SK-N-MC (cell line): ENCODE measurements around the gene TBC1D19.
"Not testable (repeated sequence)": the region's sequence is repeated elsewhere in the genome, so short reads cannot be mapped to it uniquely, and the experiment has no call there.

Experiments
- DNase-seq: peaks from one replicate; pipeline ENCODE4 v3.0.0-alpha.2; 2011; ENCODE audit warnings: low read depth, low spot score
- H3K27ac ChIP-seq: fragments of 200-600 bp; sonication (generic); 2 replicates; pipeline ENCODE4 v1.5.1; 2016; ENCODE audit warnings: mixed run types
- H3K36me3 ChIP-seq: fragments of 200-600 bp; sonication (generic); 2 replicates; pipeline ENCODE4 v1.6.1; 2017; ENCODE audit warnings: antibody characterized with exemption, low read length, mixed read lengths; ENCODE audit not compliant: insufficient read depth
- H3K4me3 ChIP-seq: fragments of 200-600 bp; sonication (generic); 2 replicates; pipeline ENCODE4 v1.5.1; 2016
- H3K9ac ChIP-seq: fragments of 200-600 bp; sonication (generic); 2 replicates; pipeline ENCODE4 v1.8.0; 2017; ENCODE audit warnings: mixed run types, mixed read lengths; ENCODE audit not compliant: insufficient read length
- H3K9me3 ChIP-seq: fragments of 200-600 bp; sonication (generic); 2 replicates; pipeline ENCODE4 v1.6.1; 2017; ENCODE audit warnings: low read depth, mild to moderate bottlenecking, antibody characterized with exemption, low read length, moderate library complexity, mixed read lengths
- EZH2 ChIP-seq: fragments of 200-600 bp; sonication (generic); IDR thresholded peaks from one replicate; pipeline ENCODE4 v1.6.1; 2017; ENCODE audit warnings: antibody characterized with exemption
- FOXP2 ChIP-seq: optimal IDR thresholded peaks from 2 replicates; pipeline ENCODE3; 2011; ENCODE audit warnings: mild to moderate bottlenecking, moderate library complexity; ENCODE audit not compliant: insufficient read depth; ENCODE audit errors: extremely low read length, control extremely low read depth
- POLR2AphosphoS5 ChIP-seq: IDR thresholded peaks from 2 replicates; pipeline ENCODE4 v1.6.1; 2012; ENCODE audit warnings: mild to moderate bottlenecking, low read depth, low read length, borderline replicate concordance

Gene TBC1D19

DNA sequence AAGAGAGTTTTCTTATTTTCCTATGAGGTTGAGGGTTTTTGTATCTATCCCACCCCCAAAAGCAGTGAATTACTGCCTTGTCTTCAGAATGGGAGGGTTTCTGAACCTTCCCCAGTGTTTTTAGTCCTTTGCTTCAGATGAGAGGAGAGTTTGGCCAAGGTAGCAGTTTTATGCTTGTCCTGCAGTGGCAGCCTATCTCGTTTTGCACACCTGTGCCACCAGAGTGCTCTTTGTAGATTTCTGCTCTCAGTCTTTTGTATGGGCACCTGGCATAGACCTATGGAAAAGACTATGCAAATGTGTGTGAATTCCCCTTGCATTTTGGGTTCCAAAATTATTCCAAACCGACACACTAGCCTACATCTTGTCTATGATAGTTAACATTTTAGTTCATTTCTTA lies 5.8 kb downstream of the TBC1D19 start:
- H3K27ac ChIP-seq = no peak overlapping the region
- no peaks in the 10 kb centered on the region for H3K9me3 ChIP-seq

DNA sequence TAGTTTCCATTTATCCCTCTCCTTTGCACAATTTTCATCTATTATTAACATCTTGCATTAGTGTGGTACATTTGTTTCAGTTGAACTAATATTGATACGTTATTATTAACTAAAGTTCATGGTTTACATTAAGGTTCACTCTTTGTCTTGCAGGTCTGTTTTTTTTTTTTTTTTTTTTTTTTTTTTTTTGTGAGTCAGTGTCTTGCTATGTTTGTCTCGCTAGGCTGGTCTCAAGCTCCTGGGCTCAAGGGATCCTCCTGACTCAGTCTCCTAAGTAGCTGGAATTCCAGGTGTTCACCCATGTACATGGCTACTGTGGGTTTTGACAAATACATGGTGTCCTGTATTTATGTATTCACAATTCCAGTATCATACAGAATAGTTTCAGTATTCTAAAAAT lies 6.8 kb downstream of the TBC1D19 start:
- Histone ChIP-seq H3K9me3 (no peaks in the 10 kb centered on the region), H3K9ac (no peak overlapping the region), H3K36me3 (no peaks in the 10 kb centered on the region), H3K27ac (no peak overlapping the region), H3K4me3 (no peak overlapping the region)
- TF ChIP-seq FOXP2 (no peak), POLR2AphosphoS5 (no peak), EZH2 (no peak)
- no peak for DNase-seq

More for the DNA sequence above, 5.8 kb downstream of the TBC1D19 start:
- no peak overlapping the region for H3K9ac ChIP-seq
- no peak for DNase-seq
- no peaks in the 10 kb centered on the region for H3K36me3 ChIP-seq
- no peak overlapping the region for H3K4me3 ChIP-seq
- TF ChIP-seq EZH2 (no peak), POLR2AphosphoS5 (no peak), FOXP2 (no peak)

- DNase-seq, H3K36me3 ChIP-seq: not testable (repeated sequence)
Observed at GRCh38 chr4:26593557-26593956, 9.7 kb downstream of the TBC1D19 start.

DNA sequence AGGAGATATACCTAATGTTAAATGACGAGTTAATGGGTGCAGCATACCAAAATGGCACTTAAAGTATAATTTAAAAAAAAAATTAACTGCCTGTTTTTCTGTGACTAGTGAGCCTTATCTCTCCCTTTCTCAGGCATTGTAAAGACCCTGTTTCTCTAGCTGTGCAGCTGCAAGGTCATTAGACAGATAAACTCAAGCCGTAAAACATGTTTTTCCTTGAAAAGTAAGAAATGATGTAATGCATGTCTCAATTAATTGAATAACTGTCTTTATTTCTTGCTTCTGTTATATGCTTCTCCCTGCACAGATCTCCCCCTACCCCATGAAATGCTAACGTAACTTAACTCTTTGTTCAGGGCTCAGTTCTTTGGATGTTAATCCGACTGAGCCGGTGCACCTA lies 10.5 kb downstream of the TBC1D19 start:
- no peak for DNase-seq
- Histone ChIP-seq H3K27ac (no peak overlapping the region), H3K36me3 (no peaks in the 10 kb centered on the region), H3K9ac (no peak overlapping the region), H3K4me3 (no peak overlapping the region), H3K9me3 (no peaks in the 10 kb centered on the region)
- TF ChIP-seq POLR2AphosphoS5 (no peak), EZH2 (no peak), FOXP2 (no peak)

More at GRCh38 chr4:26593557-26593956, 9.7 kb downstream of the TBC1D19 start:
- not testable (repeated sequence) for H3K4me3 ChIP-seq, H3K9ac ChIP-seq, H3K9me3 ChIP-seq, H3K27ac ChIP-seq

- Histone ChIP-seq H3K9ac (no peak overlapping the region), H3K27ac (no peak overlapping the region), H3K4me3 (no peak overlapping the region), H3K36me3 (no peaks in the 10 kb centered on the region), H3K9me3 (no peaks in the 10 kb centered on the region)
- TF ChIP-seq FOXP2 = no peak
- no peak for TF ChIP-seq POLR2AphosphoS5
- TF ChIP-seq EZH2 = no peak
- no peak for DNase-seq
Observed at GRCh38 chr4:26594778-26595177, 10.9 kb downstream of the TBC1D19 start.

- no peak for TF ChIP-seq EZH2
- TF ChIP-seq POLR2AphosphoS5 = no peak
- no peak for TF ChIP-seq FOXP2
- Histone ChIP-seq H3K27ac (no peak overlapping the region), H3K9ac (no peak overlapping the region), H3K4me3 (no peak overlapping the region), H3K9me3 (no peaks in the 10 kb centered on the region), H3K36me3 (no peaks in the 10 kb centered on the region)
- DNase-seq = no peak
Observed at GRCh38 chr4:26596843-26597242, 13.0 kb downstream of the TBC1D19 start.

GRCh38 chr4:26601204-26601603 lies 17.3 kb downstream of the TBC1D19 start:
- TF ChIP-seq POLR2AphosphoS5 (no peak), FOXP2 (no peak), EZH2 (no peak)
- H3K27ac ChIP-seq = no peak overlapping the region
- H3K9ac ChIP-seq = no peak overlapping the region
- H3K4me3 ChIP-seq = no peak overlapping the region
- H3K9me3 ChIP-seq = no peaks in the 10 kb centered on the region
- no peaks in the 10 kb centered on the region for H3K36me3 ChIP-seq
- DNase-seq = no peak

DNA sequence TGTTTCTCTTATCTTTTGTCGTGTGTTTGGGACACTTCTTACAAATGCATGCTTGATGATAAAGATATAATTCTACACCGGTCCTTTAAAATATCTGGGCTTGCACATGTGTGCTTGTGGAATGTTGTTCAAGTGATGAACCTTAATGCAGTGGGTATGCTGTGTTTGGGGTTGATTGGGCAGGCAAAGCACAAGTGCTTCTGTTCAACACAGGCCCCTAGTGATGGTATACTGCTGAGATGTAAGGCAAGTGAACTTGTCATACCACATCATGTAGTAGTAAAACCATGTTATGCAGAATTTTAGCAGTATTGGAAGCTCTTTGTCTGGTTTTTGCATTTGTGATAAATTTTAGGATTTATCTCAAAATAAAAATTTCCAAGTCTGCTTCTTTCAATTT lies 23.9 kb downstream of the TBC1D19 start:
- Histone ChIP-seq H3K36me3 (no peaks in the 10 kb centered on the region), H3K9ac (no peak overlapping the region), H3K4me3 (no peak overlapping the region), H3K9me3 (no peaks in the 10 kb centered on the region), H3K27ac (no peak overlapping the region)
- DNase-seq = no peak
- TF ChIP-seq EZH2 (no peak), FOXP2 (no peak)

GRCh38 chr4:26609391-26609790 lies 25.5 kb downstream of the TBC1D19 start:
- no peaks in the 10 kb centered on the region for H3K36me3 ChIP-seq
- no peak overlapping the region for H3K9ac ChIP-seq
- TF ChIP-seq FOXP2 = no peak
- TF ChIP-seq POLR2AphosphoS5 = no peak
- TF ChIP-seq EZH2 = no peak
- H3K9me3 ChIP-seq = no peaks in the 10 kb centered on the region
- H3K27ac ChIP-seq = no peak overlapping the region
- no peak for DNase-seq
- no peak overlapping the region for H3K4me3 ChIP-seq
